ENCODE results near the gene CSRP1. TPM values are rescaled to one million over a fixed set of nuclear protein-coding genes. Genes with fewer than 3 reads are reported as not detected.

CSRP1 gene
- total and polyA plus RNA-seq, 2 experiments from 2014 or later = 5.8 to 29.9 TPM

- TF ChIP-seq ZNF462 (CRISPR knock-in tag; IDR thresholded peaks at IDR 0.05) (no peak), POLR2AphosphoS5 (IDR thresholded peaks at IDR 0.05; ENCODE audit: low read depth) (no peak), CREB1 (CRISPR knock-in tag; IDR thresholded peaks at IDR 0.05; ENCODE audit: low read depth) (no peak), EZH2 (IDR thresholded peaks at IDR 0.05; ENCODE audit: low read depth, unreplicated experiment) (no peak), ZNF114 (CRISPR knock-in tag; IDR thresholded peaks at IDR 0.05) (no peak), ZNF331 (CRISPR knock-in tag; IDR thresholded peaks at IDR 0.05; ENCODE audit: low read depth) (no peak), STAT1 (IDR thresholded peaks at IDR 0.05; ENCODE audit: unreplicated experiment) (no peak), EZH2phosphoT487 (IDR thresholded peaks at IDR 0.05; ENCODE audit: unreplicated experiment) (no peak)
Measured at GRCh38 chr1:201518071-201518470, 11.1 kb upstream of the CSRP1 start (continued).

- H3K4me1 ChIP-seq (ENCODE audit: insufficient read depth) = peaks cover 4% of the 10 kb centered on the region; the same call in 1 of the 2 replicates
- no peak overlapping the region for H3K27ac Mint-ChIP-seq
- H4K20me1 ChIP-seq (replicated peaks; ENCODE audit: insufficient read depth) = no peaks in the 10 kb centered on the region
- H3K79me2 ChIP-seq (replicated peaks; ENCODE audit: insufficient read depth) = no peaks in the 10 kb centered on the region
- H3K27me3 ChIP-seq (ENCODE audit: insufficient read depth) = no peaks in the 10 kb centered on the region
- H3K9me2 ChIP-seq (ENCODE audit: insufficient read depth) = peaks cover 12% of the 10 kb centered on the region
- H3K36me3 Mint-ChIP-seq (ENCODE audit: low read depth) = no peaks in the 10 kb centered on the region
- H3F3A ChIP-seq (replicated peaks; ENCODE audit: low read depth) = no peaks in the 10 kb centered on the region
- H3K4me3 ChIP-seq = no peak overlapping the region
- H3K9me3 Mint-ChIP-seq = no peaks in the 10 kb centered on the region
- no peak for TF ChIP-seq EZH2phosphoT487 (IDR thresholded peaks at IDR 0.05; ENCODE audit: unreplicated experiment)
- H3K27ac ChIP-seq (ENCODE audit: low read depth) = no peak overlapping the region
- no peak overlapping the region for H3K4me3 Mint-ChIP-seq
- ATAC-seq (no peak), DNase-seq (ENCODE audit: low spot score) (no peak)
- H3K36me3 ChIP-seq (ENCODE audit: insufficient read depth) = no peaks in the 10 kb centered on the region
- peaks cover 4% of the 10 kb centered on the region for H3K27me3 Mint-ChIP-seq (ENCODE audit: insufficient read depth, low read depth, poor library complexity)
- H3K4me1 Mint-ChIP-seq = peaks cover 16% of the 10 kb centered on the region
- H2AFZ ChIP-seq = no peak overlapping the region
- H3K4me2 ChIP-seq = no peak overlapping the region
Measured at GRCh38 chr1:201517631-201518030, 10.7 kb upstream of the CSRP1 start.
